ENCODE results near the gene SIM1.
A peak's percentile ranks its signal among the peaks of the same experiment; 100 is the strongest.

The SIM1 gene, protein sequence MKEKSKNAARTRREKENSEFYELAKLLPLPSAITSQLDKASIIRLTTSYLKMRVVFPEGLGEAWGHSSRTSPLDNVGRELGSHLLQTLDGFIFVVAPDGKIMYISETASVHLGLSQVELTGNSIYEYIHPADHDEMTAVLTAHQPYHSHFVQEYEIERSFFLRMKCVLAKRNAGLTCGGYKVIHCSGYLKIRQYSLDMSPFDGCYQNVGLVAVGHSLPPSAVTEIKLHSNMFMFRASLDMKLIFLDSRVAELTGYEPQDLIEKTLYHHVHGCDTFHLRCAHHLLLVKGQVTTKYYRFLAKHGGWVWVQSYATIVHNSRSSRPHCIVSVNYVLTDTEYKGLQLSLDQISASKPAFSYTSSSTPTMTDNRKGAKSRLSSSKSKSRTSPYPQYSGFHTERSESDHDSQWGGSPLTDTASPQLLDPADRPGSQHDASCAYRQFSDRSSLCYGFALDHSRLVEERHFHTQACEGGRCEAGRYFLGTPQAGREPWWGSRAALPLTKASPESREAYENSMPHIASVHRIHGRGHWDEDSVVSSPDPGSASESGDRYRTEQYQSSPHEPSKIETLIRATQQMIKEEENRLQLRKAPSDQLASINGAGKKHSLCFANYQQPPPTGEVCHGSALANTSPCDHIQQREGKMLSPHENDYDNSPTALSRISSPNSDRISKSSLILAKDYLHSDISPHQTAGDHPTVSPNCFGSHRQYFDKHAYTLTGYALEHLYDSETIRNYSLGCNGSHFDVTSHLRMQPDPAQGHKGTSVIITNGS

DNA sequence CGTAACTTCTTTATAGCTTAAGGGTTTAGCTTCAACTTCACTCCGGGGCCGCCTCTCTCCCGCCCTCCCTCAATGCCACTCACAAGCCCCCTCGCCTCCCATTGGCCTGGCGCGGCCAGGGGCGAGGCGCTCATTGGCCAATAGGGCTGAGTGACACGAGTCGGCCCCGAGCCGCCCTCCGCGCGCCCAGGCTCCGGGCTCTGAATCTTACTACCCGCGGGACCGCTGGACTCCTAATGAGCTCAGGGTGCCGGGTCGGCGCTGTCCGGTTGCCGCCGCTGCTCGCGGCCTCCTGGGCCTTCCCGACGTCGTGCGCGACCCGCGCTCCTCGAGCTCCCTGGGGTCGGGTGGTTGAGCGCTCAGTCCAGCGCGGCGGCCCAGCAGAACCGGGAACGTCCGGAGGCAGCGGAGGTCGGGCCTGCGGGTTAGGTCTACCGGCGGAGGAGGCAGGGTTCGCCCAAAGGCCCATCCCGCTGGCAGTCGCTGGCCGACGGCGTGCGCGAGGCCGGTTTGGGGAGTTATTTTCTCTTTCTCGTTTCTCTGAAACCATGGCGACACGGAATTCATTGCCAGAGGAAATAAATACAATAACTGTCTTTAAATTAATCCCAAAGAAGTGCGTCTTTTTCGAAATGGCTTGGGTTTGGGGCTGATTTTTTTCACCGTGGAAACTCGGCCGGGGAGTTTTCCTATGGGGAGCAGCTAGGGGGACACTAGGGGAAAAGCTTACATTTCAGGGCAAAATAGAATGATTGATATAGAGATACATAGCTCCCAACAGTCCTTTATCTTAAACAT is at the start of gene SIM1:
Gene SIM1 (minus strand): TSS at position 19 of the 798 bp plus-strand sequence. CDS start 1,453 bp downstream, outside the sequence.
- peak; percentile 30 for DNase-seq

DNA sequence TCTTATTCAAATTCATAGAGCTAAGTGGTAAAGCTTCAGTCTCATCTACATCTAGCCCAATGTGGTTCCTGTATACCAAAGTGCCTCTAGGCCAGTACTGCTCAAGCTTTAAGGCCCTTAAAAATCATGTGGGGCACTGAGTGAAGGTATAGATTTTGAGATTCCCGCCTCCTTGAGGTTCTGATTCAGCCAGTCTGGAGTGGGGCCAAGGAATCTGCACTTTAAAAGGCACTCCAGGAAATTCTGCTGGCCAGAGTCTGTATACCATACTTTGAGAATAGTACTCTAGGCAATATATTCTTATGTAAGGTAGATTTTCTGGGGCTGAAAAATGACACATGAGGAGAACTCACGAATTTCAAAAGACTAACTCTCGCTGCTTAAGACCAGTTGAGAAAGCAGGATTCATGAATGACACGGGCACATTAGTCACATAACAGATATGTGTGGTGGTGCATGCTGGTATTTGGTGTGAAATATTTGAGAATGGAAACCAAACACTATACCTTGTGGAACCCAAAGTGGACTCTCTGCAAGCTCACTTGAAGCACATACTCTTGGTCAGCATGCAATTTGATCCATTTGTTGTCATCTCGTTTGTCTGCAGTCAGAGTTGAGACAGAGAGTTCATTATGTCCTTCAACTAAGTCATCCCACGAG is 47.6 kb upstream of the SIM1 start:
- no peak for DNase-seq

DNA sequence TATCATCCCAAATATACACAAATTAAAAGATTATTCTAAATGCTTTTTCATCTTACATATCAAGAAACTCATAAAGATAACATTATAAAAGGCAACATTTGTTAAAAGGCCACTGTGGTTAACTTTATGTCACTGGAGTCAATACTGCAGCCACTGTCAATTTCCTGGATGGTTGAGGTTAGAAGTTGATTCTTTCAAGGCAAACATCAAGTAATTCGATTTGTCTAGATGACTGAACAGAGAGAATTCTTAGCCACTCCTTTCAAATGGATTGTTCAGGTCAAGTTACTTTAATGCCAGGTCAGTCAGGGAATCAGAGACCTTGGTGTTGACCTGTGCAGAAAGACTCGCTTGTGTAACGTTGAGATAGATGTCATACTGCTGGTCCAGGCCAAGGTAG is 44.4 kb upstream of the SIM1 start:
- no peak for DNase-seq

DNA sequence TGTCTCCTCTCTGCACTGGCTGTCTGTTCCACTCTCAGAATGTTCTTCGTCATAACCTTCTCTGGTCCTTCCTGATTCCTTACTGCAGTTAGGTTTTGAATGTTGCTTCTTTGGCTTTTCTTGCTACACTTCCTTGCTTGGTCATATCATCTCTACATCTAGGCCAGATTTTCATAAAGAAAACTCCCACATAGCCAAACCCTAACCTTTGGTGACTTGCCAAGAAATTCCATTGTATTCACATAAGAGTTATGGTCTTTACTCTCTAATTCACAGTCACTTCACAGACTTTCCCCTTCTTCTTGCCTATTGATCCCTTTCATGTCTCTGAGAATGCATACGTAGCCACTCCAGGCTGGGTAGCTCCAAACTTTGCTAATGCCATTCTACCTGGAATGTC is 41.9 kb upstream of the SIM1 start:
- DNase-seq = no peak

DNA sequence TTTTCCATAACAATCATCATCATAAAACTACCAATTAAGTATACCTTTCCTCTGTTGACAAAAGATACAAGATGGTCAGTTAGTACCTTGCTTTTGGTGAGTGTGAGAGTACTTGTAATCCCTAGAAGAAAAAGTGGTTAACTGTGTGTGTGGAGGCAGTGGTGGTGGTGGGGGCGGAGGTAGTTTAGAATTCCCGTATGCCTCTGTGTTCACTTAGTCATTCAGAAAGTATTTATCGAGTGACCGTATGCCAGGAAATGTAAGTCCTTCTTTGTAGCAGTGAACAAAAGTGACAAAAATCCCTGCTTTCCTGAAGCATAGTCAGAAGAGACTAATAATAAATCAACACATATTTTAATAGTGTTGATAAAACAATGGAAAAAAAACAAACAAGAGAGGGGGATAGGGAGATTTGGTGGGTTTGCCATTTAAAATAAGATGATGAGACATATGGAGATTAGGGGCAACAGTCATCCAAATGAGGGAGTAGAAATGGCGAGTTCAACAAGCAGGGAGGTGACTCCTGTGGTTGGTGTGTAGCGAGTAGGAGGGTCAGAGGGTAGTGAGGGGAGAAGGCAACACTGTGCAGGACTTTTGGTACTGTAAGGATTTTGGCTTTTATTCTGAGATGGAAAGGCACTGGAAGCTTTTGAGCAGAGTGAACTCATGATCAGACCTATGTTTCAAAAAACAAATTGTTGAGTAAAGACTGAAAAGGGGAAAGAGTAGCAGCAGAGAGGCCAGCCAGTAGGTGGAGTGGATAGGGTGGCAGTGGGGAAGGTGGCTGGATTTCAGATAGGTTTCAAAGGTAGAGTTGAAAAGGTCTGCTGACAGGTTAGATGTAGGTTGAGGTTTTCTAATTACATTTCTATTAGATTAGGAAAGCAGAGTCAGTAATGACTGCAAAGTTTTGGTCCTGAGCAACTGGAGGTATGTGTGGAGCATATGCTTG is 40.3 kb upstream of the SIM1 start:
- DNase-seq = no peak

DNA sequence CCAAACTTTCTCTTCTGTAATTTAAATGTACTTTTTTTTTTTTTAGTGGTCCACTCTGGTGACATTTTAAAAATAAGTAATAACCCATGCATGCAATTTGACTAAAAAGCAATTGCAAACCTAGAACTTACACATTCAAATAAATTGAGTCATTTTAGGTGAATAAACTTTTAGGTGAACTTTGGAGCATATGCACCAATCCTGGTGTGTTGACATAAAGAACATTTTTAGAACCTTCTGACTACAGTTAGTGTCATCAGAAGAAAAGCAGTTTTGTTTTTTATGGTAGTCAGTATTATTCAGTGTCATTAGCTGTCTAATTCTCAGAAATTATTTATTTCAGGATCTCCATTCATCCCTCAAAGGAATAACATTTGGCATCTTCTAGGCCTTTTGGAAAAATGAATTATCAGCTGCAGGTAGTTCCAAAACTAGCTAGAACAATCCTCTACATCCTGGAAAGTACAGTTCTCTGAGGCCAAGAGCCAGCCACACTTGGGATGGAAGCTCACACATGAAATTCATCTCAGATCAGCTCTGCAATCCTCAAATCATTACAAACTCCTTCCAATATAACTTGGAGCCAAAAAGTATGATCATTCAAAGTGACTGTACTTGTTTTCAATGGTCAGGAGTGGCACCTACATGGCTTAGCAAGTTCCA is 38.5 kb upstream of the SIM1 start:
- no peak for DNase-seq

DNA sequence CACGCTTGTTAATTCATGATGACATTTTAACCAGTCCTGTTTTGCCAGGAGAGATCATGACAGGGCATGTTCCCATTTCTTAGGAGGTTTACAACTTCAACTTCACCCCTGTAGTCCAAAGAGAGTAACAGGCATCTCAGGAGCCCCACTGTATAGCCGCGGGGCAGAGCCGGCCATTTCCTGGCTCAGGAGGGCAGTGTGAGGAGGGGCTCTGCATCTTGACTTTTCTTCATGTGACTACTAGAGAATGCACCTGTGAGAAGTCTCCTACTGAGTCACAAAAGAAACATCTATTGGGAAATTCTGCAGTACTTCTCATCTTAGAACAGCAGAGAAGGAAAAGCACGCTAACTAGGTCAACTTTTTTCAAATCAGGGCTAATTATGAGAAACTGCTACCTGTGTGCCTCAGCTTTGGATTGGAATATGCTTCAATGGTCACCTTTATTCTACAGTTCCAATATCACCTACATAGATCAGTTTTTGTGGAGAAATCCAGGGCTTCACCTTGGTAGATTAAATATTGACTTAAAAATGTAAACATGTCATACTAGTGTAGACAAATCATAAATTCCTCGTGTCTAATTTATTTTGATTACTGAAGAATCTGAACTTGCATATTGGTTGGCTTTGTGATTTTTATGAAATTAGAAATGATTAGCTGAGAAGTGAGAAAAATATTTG is 28.6 kb upstream of the SIM1 start:
- no peak for DNase-seq

DNA sequence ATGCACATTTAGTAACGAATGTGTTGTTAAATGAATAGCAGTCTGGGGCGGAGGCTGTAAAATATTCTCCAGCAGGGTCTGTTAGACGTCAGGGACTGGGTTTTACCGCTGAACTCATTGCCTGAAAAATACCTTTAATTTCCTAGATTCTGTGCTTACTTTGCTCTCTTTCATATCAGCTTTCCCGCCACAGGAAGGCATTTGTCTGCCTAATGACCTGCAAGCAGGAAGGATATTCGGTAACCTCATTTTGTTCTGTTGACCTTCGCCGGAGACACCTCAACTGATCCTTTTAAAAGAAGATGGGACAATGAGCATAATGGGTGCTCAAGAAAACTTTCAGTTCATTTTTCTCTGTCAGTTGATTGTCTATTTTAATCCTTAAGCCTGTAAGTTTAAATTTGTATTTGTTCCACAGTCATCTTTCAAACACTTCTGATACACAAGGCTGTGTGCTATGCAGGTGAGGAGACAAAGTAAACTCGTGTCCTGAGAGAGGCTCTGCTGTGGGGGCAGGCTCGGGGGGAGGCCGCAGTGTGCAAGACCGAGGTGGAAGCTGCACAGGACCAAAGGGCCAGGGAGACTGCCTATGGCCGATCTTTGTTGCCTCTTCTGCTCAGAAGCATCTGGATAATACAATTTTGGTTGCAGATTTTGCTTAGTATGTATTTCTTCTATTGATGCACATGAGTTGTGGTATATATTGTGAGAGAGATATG is 27.4 kb upstream of the SIM1 start:
- no peak for DNase-seq

DNA sequence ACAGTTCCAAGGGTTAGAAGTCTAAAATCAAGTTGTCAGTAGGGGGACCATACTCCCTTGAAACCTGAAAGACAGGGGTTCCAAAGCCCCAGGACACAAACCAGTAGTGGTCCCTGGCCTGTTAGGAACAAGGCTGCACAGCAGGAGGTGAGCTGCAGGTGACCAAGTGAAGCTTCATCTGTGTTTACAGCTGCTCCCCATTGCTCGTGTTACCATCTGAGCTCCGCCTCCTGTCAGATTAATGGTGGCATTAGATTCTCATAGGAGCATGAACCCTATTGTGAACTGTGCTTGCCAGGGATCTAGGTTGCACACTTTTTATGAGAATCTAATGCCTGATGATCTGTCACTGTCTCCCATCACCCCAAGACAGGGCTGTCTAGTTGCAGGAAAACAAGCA is 25.3 kb upstream of the SIM1 start:
- DNase-seq = no peak

DNA sequence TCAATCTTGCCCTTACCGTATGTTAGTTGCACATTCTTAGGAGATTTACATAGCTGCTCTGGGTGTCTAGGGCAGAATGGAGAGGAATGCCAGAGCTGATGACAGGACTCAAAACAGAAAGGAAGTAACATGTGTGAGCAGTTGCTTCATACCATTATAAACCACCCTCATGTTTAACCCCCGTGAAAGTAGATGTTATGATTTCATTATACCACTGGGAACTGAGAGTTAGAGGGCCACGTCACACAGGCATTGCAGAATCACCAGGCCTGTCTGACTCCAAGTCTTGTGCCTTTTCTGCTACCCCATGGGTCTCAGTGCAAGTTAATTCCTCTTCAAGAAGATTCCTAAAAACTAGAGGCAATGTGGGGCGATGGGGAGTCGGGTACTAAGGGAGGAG is 23.5 kb upstream of the SIM1 start:
- no peak for DNase-seq

DNA sequence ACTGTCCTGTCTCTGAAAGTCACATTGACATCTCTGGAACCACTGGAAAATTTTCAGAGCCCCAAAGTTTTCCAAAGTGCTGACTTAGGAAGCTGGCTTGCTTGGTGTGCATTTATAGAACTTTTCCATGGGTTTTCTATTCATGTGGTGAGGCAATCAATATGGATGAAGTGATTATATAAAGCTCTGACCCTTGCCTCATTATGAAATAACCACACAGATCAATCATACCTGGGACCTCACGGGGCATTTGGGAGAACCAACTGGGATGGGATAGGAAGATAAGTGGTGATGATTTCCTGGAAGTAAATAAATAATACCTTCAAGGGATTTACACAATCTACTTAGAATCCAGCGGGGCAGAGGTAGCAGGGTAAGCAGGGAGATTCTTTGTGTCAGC is 22.9 kb upstream of the SIM1 start:
- no peak for DNase-seq

DNA sequence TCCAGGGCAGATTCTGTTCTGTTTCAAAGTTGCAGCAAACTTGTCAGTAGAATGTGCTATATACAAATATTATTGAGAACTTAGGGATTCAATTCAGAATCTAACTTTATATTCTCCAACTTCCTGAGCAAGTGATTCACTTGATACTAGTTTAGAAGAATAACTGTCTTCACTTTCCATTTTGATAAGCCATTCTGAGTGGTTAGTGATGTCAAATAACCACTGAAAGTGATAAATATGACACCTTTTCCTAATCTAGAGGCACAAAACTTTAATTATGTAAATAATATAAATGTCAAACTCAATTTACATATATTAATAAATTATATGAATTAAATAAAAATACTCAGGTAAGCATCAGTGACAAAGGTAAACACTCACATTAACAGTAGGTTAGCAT is 20.5 kb upstream of the SIM1 start:
- no peak for DNase-seq

DNA sequence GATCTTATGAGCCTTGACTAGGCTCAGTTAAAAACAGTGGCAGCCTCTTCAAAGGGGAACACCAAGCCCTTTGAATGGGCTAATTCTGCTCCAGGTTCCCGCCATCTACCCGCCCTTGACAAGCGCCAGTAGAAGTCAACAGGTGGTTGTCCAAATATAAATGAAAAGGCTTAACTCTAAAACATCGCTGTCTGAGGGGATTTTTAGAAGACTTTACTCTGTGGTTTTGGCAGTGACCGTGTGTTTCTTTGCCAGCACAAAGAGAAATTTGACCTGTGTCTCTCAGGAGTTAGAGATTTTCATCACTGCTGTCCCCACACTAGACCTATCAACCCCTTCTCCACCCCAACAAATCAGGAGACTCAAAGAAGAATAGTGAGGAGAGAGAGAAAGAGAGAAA is 19.8 kb upstream of the SIM1 start:
- no peak for DNase-seq

DNA sequence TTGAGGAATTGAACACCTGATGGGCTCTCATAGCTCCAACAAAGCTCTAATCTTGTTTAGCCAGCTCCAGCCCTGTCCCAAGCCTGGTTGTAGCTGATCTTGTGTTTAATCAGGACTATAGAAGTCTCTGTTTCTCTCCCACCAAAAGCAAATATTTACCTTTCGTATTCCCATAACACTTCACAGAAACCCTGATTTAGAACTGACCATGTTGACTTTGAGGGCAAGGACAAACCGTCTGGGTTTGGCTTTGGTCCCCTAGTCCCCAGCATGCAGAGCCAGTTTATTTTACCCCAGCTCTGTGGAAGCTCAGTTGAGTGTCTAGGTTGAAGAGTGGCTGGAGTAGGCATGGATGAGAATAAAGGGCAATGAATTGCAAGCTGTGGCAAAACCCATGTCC is 18.0 kb upstream of the SIM1 start:
- DNase-seq = no peak

DNA sequence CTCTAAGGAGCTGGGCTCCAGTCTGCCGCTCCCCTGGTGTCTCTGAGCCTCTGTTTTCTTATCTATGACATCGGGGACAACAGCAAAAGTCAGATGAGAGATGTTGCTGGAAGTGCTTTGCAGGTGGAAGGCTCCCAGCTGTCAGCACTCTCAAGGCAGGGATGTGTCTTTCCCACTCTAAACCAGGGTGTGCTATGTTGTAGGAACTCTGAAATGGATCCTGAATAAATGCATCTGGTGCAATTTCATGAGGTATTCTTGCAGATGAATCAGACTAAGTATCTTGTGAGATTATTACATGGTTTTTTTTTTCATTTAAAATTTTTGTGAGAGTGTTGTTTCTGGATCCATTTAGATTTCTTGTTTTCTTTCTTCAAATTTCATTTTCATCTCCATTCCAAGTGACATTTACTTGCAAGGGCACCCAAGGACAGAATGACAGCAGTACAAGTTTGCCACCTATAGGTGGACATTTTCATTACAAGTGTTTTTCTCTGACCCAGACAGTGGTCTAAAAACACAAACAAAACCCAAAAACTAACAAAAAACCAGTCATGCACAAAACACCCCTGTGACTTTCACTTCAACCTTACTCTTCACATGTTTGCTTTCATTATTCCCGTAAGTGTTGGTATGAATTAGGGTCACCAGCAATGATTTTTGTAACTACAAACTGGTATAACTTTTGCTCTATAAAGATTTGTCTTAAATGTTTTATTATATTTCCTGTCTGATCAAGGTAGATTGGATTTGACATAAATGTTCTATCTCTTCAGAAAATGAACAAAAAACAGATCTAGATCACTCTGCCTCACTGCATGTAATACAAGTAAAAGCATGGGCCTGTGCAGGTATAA is 14.7 kb upstream of the SIM1 start:
- no peak for DNase-seq

DNA sequence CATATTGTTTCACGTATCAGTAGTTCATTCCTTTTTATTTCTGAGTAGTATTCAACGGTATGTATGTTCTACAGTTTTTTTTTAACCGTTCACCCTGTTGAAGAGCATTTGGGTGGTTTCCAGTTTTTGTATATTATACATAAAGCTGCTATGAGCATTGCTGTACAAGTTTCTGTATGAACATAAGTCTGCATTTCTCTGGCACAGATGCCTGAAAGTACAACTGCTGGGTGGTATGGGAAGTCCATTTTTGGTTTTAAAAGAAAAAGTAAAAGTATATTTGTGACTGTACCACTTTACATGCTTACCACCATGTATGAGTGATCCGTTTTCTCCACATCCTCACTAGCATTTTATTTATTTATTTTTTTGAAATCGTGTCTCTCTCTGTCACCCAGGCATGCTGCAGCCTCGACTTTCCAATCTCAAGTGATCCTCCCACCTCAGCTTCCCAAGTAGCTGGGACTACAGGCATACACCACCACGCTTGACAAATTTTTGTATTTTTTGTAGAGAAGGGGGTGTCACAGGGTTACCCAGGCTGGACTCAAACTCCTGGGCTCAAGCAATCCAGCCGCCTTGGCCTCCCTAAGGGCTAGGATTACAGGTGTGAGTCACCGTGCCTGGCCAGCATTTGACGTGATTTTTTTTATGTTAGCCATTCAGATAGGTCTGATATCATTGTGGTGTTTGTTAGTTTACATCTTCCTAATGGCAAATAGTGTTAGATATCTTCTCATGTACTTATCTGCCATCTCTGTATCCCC is 11.0 kb upstream of the SIM1 start:
- DNase-seq = no peak

DNA sequence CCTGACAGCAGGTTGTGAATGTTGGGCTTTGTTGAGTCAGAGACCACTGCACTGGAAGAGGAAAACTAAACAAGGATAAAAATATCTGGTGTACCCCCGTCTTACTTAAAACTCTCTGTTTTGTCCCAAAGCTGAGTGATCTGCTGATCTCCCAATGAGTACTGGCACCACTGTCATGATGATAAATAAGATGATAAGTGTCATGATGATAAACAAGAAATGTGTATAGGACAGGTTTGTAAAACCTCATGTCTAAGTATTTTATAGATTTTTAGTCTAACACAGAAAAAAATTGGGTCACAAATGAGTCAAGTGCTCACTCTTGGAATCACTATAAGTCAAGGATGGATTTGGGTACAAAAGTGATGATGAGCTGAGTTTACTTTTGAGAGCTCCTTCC is 8.5 kb upstream of the SIM1 start:
- DNase-seq = no peak

DNA sequence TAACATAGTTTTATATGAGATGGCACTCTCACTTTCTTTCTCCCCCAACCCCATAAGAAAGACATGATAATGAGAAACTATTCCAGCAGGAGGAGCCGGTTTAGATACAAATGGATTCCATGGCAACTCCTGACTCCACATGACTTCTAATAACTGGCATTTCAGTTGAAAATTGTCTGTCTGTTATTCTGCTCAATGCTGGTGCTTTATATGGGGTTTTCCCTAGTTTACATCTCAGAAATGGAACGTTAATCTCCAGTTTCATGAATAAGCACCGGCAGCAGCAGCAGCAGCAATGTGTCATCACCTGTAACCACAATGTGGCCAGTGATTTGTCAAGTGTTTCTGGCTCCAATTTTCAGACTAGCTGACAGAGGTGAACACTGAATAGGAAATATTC is 8.0 kb upstream of the SIM1 start:
- peak; percentile 57 for DNase-seq

All from activated CD4-positive, alpha-beta T cell treated with anti-CD3 and anti-CD28 coated beads for 48 hours (primary cell).